ENCODE results near the gene ZCCHC7. TPM values are rescaled to one million over a fixed set of nuclear protein-coding genes. Genes with fewer than 3 reads are reported as not detected.

Gene ZCCHC7
- total and polyA plus RNA-seq, 9 of the 15 experiments (the other 6 are each of a cell fraction or from before 2014, with no cell fraction given) = 34.1 to 68.9 (median 48.8) TPM

GRCh38 chr9:37301042-37301853, 180.9 kb downstream of the ZCCHC7 start (continued):
- no peak for TF ChIP-seq RBBP5 (IDR thresholded peaks at IDR 0.05; ENCODE audit: borderline replicate concordance, insufficient read depth, low read length, poor library complexity, severe bottlenecking)
- no peak for TF ChIP-seq SMAD3 (CRISPR knock-in tag; conservative IDR thresholded peaks at IDR 0.05)
- no peak for TF ChIP-seq SOX6 (IDR thresholded peaks at IDR 0.05)
- 0 out of 4 replicates have a peak, but pooled peaks of 1 of the 2 experiments have one; percentile 16 for TF ChIP-seq NONO (IDR thresholded peaks at IDR 0.05; ENCODE audit: low read depth in 2 of 2, low read length in 1 of 2)
- TF ChIP-seq, protein P1, sequence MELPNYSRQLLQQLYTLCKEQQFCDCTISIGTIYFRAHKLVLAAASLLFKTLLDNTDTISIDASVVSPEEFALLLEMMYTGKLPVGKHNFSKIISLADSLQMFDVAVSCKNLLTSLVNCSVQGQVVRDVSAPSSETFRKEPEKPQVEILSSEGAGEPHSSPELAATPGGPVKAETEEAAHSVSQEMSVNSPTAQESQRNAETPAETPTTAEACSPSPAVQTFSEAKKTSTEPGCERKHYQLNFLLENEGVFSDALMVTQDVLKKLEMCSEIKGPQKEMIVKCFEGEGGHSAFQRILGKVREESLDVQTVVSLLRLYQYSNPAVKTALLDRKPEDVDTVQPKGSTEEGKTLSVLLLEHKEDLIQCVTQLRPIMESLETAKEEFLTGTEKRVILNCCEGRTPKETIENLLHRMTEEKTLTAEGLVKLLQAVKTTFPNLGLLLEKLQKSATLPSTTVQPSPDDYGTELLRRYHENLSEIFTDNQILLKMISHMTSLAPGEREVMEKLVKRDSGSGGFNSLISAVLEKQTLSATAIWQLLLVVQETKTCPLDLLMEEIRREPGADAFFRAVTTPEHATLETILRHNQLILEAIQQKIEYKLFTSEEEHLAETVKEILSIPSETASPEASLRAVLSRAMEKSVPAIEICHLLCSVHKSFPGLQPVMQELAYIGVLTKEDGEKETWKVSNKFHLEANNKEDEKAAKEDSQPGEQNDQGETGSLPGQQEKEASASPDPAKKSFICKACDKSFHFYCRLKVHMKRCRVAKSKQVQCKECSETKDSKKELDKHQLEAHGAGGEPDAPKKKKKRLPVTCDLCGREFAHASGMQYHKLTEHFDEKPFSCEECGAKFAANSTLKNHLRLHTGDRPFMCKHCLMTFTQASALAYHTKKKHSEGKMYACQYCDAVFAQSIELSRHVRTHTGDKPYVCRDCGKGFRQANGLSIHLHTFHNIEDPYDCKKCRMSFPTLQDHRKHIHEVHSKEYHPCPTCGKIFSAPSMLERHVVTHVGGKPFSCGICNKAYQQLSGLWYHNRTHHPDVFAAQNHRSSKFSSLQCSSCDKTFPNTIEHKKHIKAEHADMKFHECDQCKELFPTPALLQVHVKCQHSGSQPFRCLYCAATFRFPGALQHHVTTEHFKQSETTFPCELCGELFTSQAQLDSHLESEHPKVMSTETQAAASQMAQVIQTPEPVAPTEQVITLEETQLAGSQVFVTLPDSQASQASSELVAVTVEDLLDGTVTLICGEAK (IDR thresholded peaks at IDR 0.05) = no peak
- TF ChIP-seq, protein P1 (CRISPR knock-in tag; IDR thresholded peaks at IDR 0.05) = no peak
- no peak for TF ChIP-seq ZFP36 (IDR thresholded peaks at IDR 0.05; ENCODE audit: low read depth, low read length, partially characterized antibody)
- TF ChIP-seq GTF2F1 (IDR thresholded peaks at IDR 0.05; ENCODE audit: low read depth, low read length) = no peak
- TF ChIP-seq ZNF407 (IDR thresholded peaks at IDR 0.05; ENCODE audit: low read depth) = no peak
- no peak for TF ChIP-seq ZNF239 (CRISPR knock-in tag; IDR thresholded peaks at IDR 0.05)
